ENCODE results near the gene SNX21.

SNX21 gene

GRCh38 chr20:45882469-45883099 is 49.0 kb downstream of the SNX21 start:
- no peak for DNase-seq (ENCODE audit: low read depth)

DNA sequence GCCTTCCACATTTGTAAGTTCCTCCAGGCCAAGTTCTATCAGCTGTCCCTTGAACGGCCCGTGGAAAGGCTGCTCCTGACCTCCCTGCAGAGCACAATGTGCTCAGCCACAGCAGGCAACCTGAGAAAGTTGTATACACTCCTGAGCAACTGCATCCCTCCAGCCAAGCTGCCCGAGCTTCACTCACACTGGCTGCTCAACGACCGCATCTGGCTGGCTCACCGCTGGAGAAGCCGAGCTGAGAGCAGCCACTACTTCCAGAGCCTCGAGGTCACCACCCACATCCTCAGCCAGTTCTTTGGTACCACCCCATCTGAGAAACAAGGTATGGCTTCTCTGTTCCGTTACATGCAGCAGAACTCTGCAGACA is 49.5 kb downstream of the SNX21 start:
- DNase-seq (ENCODE audit: low read depth): no peak

DNA sequence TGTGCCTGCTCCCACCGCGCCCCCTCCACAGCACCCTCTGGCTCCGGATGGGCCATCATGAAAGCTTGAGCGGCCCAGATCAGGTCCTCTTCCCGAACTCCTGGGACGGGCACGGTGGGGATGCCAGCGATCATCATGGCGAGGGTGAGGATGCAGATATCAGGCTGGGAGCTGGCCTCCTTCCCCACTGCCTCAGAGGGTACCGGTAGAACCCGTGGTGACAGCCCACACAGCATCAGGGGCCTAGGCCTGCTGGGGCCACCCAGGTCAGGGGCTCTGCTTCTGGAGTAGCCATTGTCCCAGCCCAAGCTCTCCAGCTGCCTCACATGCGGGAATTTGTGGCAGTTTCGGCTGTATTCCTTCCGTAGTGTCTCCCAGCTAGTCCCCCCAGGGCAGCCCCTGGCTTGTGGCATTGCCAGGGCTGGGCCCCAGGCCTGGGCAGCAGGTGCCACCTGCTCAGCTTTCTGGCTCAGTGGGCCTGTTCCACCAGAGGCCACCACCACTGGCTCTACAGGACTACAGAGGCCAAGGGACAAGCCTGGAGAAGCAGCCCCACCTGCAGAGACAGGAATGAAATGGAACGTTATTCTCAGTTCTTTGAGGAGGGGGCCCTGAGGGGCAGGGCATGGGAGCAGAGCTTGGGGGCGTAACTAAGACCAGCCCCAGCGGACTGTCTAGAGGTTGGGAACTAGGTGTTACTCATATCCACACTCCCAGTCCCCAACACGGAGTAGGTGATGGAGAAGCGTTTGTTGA is 53.2 kb downstream of the SNX21 start:
- no peak for DNase-seq (ENCODE audit: low read depth)

- DNase-seq (ENCODE audit: low read depth): no peak
Observed at GRCh38 chr20:45887346-45887715, 53.7 kb downstream of the SNX21 start, which contains the start of gene SPATA25. Gene SPATA25, minus strand, starts transcription at chr20:45887622. Its CDS starts 32 bp downstream, at chr20:45887590.

DNA sequence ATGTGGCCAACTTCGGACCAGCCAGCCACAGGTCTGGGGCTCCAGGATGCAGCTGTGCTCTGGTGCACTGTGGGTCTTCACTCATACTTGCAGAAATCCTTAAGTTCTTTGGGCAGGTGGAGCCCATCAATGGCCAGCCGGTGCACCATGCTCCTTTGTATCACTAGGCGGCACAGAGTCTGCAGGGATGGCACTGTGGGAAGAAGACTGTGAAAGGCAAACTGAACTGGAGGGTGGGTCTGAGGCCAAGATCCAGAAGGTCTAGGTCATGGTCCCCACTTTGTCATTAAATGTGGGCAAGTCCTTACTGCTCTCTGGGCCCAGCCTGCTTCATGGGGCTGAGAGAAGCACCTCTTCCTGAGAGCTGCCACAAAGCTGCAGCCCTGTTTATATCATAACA is 55.1 kb downstream of the SNX21 start:
- no peak for DNase-seq (ENCODE audit: low read depth)

DNA sequence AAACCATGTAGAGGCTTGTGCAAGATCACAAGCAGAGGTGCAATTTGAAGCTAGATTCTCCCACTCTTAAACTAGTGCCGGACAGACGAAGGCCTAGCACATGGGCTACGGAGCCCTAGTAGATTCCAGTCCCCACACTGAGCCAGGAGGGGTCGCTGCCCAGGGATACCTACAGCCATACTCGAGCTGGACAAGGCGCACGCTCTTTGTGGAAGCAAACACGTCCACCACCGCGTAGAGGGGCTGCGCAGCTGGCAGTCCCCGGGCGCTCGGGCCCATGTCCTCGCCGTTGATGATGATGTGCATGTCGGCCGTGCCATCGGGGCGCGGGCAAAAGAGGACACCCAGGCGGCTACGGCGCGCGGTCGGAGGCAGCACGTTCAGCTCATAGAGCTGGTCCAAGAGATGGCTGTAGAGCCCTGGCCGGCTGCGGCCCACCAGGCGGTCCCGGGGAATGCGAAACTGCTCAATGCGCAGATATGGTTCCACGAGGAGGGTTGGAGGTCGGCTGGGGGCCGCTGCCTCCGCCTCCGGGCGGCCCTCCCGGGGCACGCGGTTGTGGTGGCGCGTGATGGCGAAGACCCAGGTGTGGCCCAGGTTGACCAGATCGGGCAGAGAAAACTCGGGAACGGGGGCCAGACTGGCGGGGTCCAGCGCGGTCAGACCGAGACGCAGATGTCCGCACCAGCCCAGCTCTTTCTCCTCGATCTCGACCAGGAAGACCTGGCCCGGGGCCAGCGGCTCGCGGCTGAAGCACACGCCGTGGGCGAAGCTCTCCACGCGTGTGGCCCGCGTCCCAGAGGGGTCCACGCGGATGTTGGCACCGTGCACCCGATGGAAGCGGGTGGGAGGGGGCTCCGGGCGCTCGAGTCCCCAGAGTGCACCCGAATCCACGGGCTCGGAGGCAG is 56.7 kb downstream of the SNX21 start:
- no peak for DNase-seq (ENCODE audit: low read depth)

- peak; percentile 72 for DNase-seq (ENCODE audit: low read depth)
Observed at GRCh38 chr20:45890985-45891983, 57.7 kb downstream of the SNX21 start, which contains the start of the genes CTSA and NEURL2. Gene CTSA, plus strand, starts transcription at chr20:45891335. Its CDS starts 234 bp downstream, at chr20:45891569. Gene NEURL2, minus strand, starts transcription at chr20:45891208. Its CDS starts 217 bp downstream, at chr20:45890991.

- no peak for DNase-seq (ENCODE audit: low read depth)
Observed at GRCh38 chr20:45892049-45892825, 58.6 kb downstream of the SNX21 start.
